Mesendoderm (in vitro differentiated cells): Measurements from ENCODE around the gene C15orf40.

ENCODE experiments used
- DNase-seq: peaks from one replicate; pipeline ENCODE4 v3.0.0; 2013
- H2AK5ac ChIP-seq: 2 replicates; pipeline ENCODE4 v1.6.1; 2013; ENCODE audit warnings: low read length, inconsistent platforms
- H2BK120ac ChIP-seq: 2 replicates; pipeline ENCODE4 v1.6.1; 2013; ENCODE audit warnings: low read depth, mild to moderate bottlenecking, low read length, moderate library complexity, mixed read lengths
- H2BK15ac ChIP-seq: replicated peaks from 2 replicates; pipeline ENCODE4 v1.6.1; 2013; ENCODE audit warnings: low read depth, mild to moderate bottlenecking, moderate library complexity
- H2BK5ac ChIP-seq: 2 replicates; pipeline ENCODE4 v1.6.1; 2013; ENCODE audit warnings: low read length, inconsistent platforms
- H3K18ac ChIP-seq: 2 replicates; pipeline ENCODE4 v1.6.1; 2013; ENCODE audit warnings: mild to moderate bottlenecking, low read length, mixed read lengths
- H3K23ac ChIP-seq: one replicate; pipeline ENCODE4 v1.6.1; 2013; ENCODE audit warnings: low read length
- H3K27ac ChIP-seq: 2 replicates; pipeline ENCODE4 v1.5.1; 2013; ENCODE audit warnings: low read depth, mild to moderate bottlenecking, inconsistent platforms, low read length, moderate library complexity
- H3K27me3 ChIP-seq: 2 replicates; pipeline ENCODE4 v1.6.1; 2013; ENCODE audit warnings: low read length, control low read depth, mild to moderate bottlenecking, inconsistent platforms; ENCODE audit not compliant: insufficient read depth, poor library complexity
- H3K36me3 ChIP-seq: 2 replicates; pipeline ENCODE4 v1.6.1; 2013; ENCODE audit warnings: low read length, inconsistent platforms; ENCODE audit not compliant: control insufficient read depth, insufficient read depth
- H3K4ac ChIP-seq: one replicate; pipeline ENCODE4 v1.6.1; 2013; ENCODE audit warnings: low read depth, mild to moderate bottlenecking, low read length, moderate library complexity
- H3K4me1 ChIP-seq: 2 replicates; pipeline ENCODE4 v1.6.1; 2013; ENCODE audit warnings: low read depth, low read length, inconsistent platforms; ENCODE audit not compliant: control insufficient read depth
- H3K4me2 ChIP-seq: 2 replicates; pipeline ENCODE4 v1.6.1; 2013; ENCODE audit warnings: low read length
- H3K4me3 ChIP-seq: 2 replicates; pipeline ENCODE4 v1.5.1; 2013; ENCODE audit warnings: mild to moderate bottlenecking, low read length
- H3K56ac ChIP-seq: one replicate; pipeline ENCODE4 v1.6.1; 2013; ENCODE audit warnings: low read length
- H3K79me1 ChIP-seq: 2 replicates; pipeline ENCODE4 v1.6.1; 2013; ENCODE audit warnings: low read length, inconsistent platforms
- H3K79me2 ChIP-seq: 2 replicates; pipeline ENCODE4 v1.6.1; 2013; ENCODE audit warnings: mild to moderate bottlenecking, low read length; ENCODE audit not compliant: control insufficient read depth, insufficient read depth
- H3K9ac ChIP-seq: 2 replicates; pipeline ENCODE4 v1.6.1; 2013; ENCODE audit warnings: low read length, inconsistent platforms
- H4K5ac ChIP-seq: one replicate; pipeline ENCODE4 v1.6.1; 2013; ENCODE audit warnings: low read length
- H4K8ac ChIP-seq: one replicate; pipeline ENCODE4 v1.6.1; 2013; ENCODE audit warnings: low read depth, mild to moderate bottlenecking, control low read depth, low read length, moderate library complexity
- WGBS: extraction: QIAGEN DNeasy Blood & Tissue Kit; methylation state at CpG from one replicate; pipeline ENCODE4 v1.1.7; 2013; ENCODE audit warnings: low lambda C conversion rate, missing lambda C conversion rate; ENCODE audit not compliant: insufficient coverage; ENCODE audit errors: extremely low coverage; 5-methylcytosine and 5-hydroxymethylcytosine counted together

The C15orf40 gene

DNA sequence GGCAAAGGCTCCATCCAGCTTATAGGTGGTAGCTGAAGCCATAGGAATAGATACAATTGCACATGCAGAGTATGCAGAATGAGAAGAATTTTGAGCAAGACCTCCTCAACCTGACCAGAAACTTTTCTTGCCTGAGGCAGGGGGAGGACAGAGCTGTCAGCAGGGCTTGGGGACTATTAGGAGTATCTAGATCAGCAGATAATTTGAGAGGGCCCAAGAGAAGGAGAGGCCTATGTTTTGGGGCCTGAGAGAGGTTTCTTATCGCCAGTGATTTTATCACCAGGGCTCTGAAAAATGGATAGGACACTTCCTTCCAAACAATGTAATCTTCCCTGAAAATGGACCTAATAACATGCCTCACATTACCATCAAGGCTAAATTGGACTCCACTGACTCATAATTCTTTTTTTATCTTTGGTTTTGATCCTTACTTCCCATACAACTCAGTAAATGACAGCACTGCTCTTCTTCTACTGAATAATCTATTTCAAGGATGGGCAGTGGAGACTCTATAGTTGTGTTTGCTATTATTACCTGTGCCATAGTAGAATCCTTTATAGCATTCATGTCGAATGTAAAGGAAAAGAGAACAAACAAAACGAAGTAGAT lies 41.3 kb downstream of the C15orf40 start:
- Histone ChIP-seq H3K18ac (no peak overlapping the region), H3K4me3 (no peak overlapping the region), H3K4me1 (no peaks in the 10 kb centered on the region), H2AK5ac (no peak overlapping the region), H3K23ac (no peak overlapping the region), H3K27ac (no peak overlapping the region), H3K36me3 (no peaks in the 10 kb centered on the region), H4K5ac (no peak overlapping the region), H3K4ac (no peak overlapping the region), H2BK15ac (no peak overlapping the region), H3K79me1 (no peaks in the 10 kb centered on the region), H3K27me3 (no peaks in the 10 kb centered on the region), H3K79me2 (no peaks in the 10 kb centered on the region), H3K9ac (no peak overlapping the region), H3K4me2 (no peak overlapping the region), H2BK5ac (no peak overlapping the region), H2BK120ac (no peak overlapping the region), H4K8ac (no peak overlapping the region), H3K56ac (no peak overlapping the region)
- no CpG with 5 or more reads among the region's 3 CpGs for WGBS
- DNase-seq, result no peak

DNA sequence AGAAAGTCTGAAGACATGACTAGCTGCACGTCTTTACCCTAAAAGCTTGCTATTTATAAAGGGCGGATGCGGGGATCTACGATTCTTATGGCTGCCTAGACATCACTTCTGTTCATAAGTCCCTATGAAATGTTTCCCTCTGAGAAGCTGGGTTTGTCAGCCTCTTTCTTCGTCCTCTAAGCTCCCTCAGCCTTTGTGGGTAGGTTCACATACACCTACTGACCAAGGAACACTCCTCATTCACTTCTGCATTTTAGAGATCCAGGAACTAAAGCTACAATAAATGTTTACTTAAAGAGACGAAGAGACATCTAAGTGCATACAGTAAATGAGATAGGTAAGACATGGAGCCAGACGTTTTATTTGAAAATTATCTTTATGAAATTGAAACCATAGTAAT lies 42.1 kb downstream of the C15orf40 start:
- Histone ChIP-seq H3K79me1 (no peaks in the 10 kb centered on the region), H3K23ac (no peak overlapping the region), H3K4me2 (no peak overlapping the region), H3K36me3 (no peaks in the 10 kb centered on the region), H2AK5ac (no peak overlapping the region), H2BK120ac (no peak overlapping the region), H2BK5ac (no peak overlapping the region), H3K27me3 (no peaks in the 10 kb centered on the region), H3K4me1 (no peaks in the 10 kb centered on the region), H4K8ac (no peak overlapping the region), H3K4me3 (no peak overlapping the region), H3K4ac (no peak overlapping the region), H3K79me2 (no peaks in the 10 kb centered on the region), H4K5ac (no peak overlapping the region), H3K27ac (no peak overlapping the region), H3K18ac (no peak overlapping the region), H3K9ac (no peak overlapping the region), H2BK15ac (no peak overlapping the region), H3K56ac (no peak overlapping the region)
- DNase-seq, result no peak
- no CpG with 5 or more reads among the region's 7 CpGs for WGBS

DNA sequence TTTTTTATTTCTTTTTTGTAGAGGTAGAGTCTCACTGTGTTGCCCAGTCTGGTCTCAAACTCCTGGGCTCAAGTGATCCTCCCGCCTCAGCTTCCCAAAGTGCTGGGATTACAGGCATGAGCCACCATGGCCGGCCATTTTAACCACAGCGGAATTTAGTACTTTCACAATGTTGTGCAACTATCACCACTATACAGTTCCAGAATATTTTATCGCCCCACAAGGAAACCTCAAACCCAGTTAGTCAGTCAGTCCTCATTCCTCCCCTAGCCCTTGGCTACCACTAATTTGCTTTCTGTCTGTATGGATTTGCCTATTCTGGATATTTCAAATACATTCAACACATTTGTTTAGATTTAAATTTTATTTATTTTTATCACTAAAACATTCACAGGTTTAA lies 43.4 kb downstream of the C15orf40 start:
- no peak overlapping the region for H3K56ac ChIP-seq
- no peak overlapping the region for H3K27ac ChIP-seq
- no peak overlapping the region for H4K5ac ChIP-seq
- H3K79me2 ChIP-seq, result no peaks in the 10 kb centered on the region
- no peak overlapping the region for H2BK15ac ChIP-seq
- H3K4ac ChIP-seq, result no peak overlapping the region
- H3K18ac ChIP-seq, result no peak overlapping the region
- no peak overlapping the region for H2BK120ac ChIP-seq
- H3K36me3 ChIP-seq, result no peaks in the 10 kb centered on the region
- H2AK5ac ChIP-seq, result no peak overlapping the region
- H3K4me1 ChIP-seq, result no peaks in the 10 kb centered on the region
- no peak overlapping the region for H2BK5ac ChIP-seq
- H3K27me3 ChIP-seq, result no peaks in the 10 kb centered on the region
- DNase-seq, result no peak
- no peaks in the 10 kb centered on the region for H3K79me1 ChIP-seq
- no peak overlapping the region for H3K9ac ChIP-seq
- no CpG with 5 or more reads among the region's 4 CpGs for WGBS
- no peak overlapping the region for H3K4me3 ChIP-seq
- H4K8ac ChIP-seq, result no peak overlapping the region
- no peak overlapping the region for H3K23ac ChIP-seq
- no peak overlapping the region for H3K4me2 ChIP-seq

DNA sequence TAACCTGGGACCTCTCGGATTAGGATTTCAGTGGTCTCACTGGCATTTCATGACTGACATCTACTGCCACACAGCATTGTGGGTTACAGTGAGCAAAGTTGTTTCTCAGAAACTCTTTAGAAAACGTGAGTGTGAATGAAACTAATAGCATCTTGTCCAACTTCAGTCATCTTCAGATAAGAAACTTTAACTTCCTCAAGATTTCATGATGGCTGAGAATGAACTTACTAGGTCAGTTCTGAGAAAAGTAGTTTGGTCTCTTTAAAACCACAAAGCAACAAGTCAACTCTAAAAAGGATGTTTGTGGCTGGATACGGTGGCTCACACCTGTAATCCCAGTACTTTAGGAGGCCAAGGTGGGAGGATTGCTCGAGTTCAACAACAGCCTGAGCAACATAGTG lies 44.8 kb downstream of the C15orf40 start:
- no peak overlapping the region for H4K5ac ChIP-seq
- no peak overlapping the region for H4K8ac ChIP-seq
- H3K79me1 ChIP-seq, result no peaks in the 10 kb centered on the region
- WGBS, result no CpG with 5 or more reads among the region's 4 CpGs
- no peak overlapping the region for H3K27ac ChIP-seq
- no peaks in the 10 kb centered on the region for H3K4me1 ChIP-seq
- no peak overlapping the region for H3K4ac ChIP-seq
- no peak overlapping the region for H2AK5ac ChIP-seq
- no peak overlapping the region for H3K18ac ChIP-seq
- no peaks in the 10 kb centered on the region for H3K27me3 ChIP-seq
- no peak overlapping the region for H3K23ac ChIP-seq
- no peak overlapping the region for H3K9ac ChIP-seq
- no peak overlapping the region for H3K56ac ChIP-seq
- no peak overlapping the region for H3K4me2 ChIP-seq
- no peaks in the 10 kb centered on the region for H3K36me3 ChIP-seq
- no peak overlapping the region for H2BK120ac ChIP-seq
- no peaks in the 10 kb centered on the region for H3K79me2 ChIP-seq
- no peak overlapping the region for H3K4me3 ChIP-seq
- H2BK15ac ChIP-seq, result no peak overlapping the region
- DNase-seq, result no peak
- H2BK5ac ChIP-seq, result no peak overlapping the region

DNA sequence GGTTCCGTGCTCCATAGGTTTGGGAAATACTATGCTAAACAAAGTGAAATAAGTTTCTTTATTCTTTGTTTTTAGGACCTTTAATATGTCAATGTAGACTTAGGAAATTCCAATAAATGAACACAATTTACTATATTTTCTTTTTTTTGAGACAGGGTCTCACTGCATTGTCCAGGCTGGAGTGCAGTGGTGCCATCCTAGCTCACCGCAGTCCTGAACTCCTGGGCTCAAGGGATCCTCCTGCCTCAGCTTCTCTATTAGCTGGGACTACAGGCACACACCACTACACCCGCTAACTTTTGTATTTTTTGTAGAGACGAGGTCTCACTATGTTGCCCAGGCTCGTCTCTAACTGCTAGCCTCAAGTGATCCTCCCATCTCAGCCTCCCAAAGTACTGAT lies 46.5 kb downstream of the C15orf40 start:
- Histone ChIP-seq H2BK15ac (no peak overlapping the region), H3K56ac (no peak overlapping the region), H3K27me3 (no peaks in the 10 kb centered on the region), H3K18ac (no peak overlapping the region), H3K4me2 (no peak overlapping the region), H3K9ac (no peak overlapping the region), H3K27ac (no peak overlapping the region), H3K23ac (no peak overlapping the region), H2AK5ac (no peak overlapping the region), H3K36me3 (no peaks in the 10 kb centered on the region), H2BK120ac (no peak overlapping the region), H3K4me3 (no peak overlapping the region), H4K5ac (no peak overlapping the region), H3K79me1 (no peaks in the 10 kb centered on the region), H3K4ac (no peak overlapping the region), H2BK5ac (no peak overlapping the region), H3K4me1 (no peaks in the 10 kb centered on the region), H4K8ac (no peak overlapping the region), H3K79me2 (no peaks in the 10 kb centered on the region)
- DNase-seq, result no peak
- WGBS, result no CpG with 5 or more reads among the region's 5 CpGs
